ENCODE data around the gene CLDN6.

Gene CLDN6

DNA sequence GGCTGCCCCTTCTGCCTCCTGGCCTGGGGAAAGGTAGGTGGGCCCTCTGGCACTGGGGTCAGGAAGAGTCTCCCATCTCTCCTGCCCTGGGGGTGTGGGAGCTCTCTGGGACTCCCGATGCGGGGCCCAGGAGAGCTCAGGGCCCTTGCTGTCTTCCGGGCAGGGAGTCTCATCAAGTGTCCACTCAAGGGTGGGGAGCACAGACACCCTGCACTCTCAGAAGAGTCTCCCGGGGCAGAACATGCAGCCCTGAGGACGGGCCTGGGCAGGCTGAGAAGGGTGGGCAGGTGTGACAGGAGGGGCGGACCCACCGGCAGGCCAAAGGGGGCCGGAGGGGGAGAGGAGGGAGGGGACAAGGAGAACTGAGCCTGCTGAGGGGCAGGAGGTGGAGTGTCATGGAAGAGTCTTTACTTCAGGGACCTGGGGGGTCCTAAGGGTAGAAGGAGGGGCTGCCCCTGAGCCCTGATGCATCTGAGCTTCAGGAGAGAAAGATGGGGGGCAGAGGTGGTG lies 29.3 kb downstream of the CLDN6 start:
- no peak for TF ChIP-seq TOX (CRISPR knock-in tag; IDR thresholded peaks at IDR 0.05; ENCODE audit: borderline replicate concordance)
- no peak for TF ChIP-seq ZNF8 (CRISPR knock-in tag; IDR thresholded peaks at IDR 0.05)
- no peak for TF ChIP-seq ARNTL (CRISPR knock-in tag; IDR thresholded peaks at IDR 0.05; ENCODE audit: borderline replicate concordance, low read depth)
- no peak for ATAC-seq

GRCh38 chr16:2987833-2988232 lies 30.1 kb downstream of the CLDN6 start:
- no peak for ATAC-seq
- TF ChIP-seq ARNTL (CRISPR knock-in tag; IDR thresholded peaks at IDR 0.05; ENCODE audit: borderline replicate concordance, low read depth) (no peak), ZNF8 (CRISPR knock-in tag; IDR thresholded peaks at IDR 0.05) (no peak)
- TF ChIP-seq, protein P1, sequence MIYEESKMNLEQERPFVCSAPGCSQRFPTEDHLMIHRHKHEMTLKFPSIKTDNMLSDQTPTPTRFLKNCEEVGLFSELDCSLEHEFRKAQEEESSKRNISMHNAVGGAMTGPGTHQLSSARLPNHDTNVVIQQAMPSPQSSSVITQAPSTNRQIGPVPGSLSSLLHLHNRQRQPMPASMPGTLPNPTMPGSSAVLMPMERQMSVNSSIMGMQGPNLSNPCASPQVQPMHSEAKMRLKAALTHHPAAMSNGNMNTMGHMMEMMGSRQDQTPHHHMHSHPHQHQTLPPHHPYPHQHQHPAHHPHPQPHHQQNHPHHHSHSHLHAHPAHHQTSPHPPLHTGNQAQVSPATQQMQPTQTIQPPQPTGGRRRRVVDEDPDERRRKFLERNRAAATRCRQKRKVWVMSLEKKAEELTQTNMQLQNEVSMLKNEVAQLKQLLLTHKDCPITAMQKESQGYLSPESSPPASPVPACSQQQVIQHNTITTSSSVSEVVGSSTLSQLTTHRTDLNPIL (CRISPR knock-in tag; IDR thresholded peaks at IDR 0.05; ENCODE audit: low read depth): no peak

DNA sequence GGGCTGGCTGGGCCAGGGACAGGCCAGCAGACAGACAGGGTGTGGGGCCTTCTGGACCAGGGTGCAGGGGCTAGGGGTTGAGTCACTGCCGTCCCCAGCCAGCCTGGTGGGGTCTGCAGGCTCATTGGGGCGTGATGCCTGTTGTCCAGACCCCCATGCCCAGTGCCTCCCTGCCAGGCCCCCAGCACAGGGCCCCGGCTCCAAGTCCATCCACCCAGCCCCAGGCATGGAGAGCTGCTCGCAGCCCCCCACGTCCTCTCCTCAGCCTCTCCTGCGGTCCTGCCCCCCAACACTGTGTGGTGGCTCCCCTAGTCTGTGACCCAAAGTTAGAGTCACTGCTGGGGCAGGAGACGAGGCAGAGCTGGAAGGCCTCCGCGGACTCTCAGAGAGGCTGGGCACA lies 30.7 kb downstream of the CLDN6 start:
- ATAC-seq: no peak
- TF ChIP-seq ARNTL (CRISPR knock-in tag; IDR thresholded peaks at IDR 0.05; ENCODE audit: borderline replicate concordance, low read depth): no peak
- no peak for TF ChIP-seq ZNF565 (CRISPR knock-in tag; conservative IDR thresholded peaks at IDR 0.05; ENCODE audit: low read depth)
- TF ChIP-seq ZC3H10 (CRISPR knock-in tag; IDR thresholded peaks at IDR 0.05): no peak
- TF ChIP-seq RARB (CRISPR knock-in tag; IDR thresholded peaks at IDR 0.05): no peak
- TF ChIP-seq ZFP30 (CRISPR knock-in tag; IDR thresholded peaks at IDR 0.05): no peak
- TF ChIP-seq ZNF70 (CRISPR knock-in tag; IDR thresholded peaks at IDR 0.05): no peak
- TF ChIP-seq CSDC2 (CRISPR knock-in tag; IDR thresholded peaks at IDR 0.05): no peak
- TF ChIP-seq, protein P2, sequence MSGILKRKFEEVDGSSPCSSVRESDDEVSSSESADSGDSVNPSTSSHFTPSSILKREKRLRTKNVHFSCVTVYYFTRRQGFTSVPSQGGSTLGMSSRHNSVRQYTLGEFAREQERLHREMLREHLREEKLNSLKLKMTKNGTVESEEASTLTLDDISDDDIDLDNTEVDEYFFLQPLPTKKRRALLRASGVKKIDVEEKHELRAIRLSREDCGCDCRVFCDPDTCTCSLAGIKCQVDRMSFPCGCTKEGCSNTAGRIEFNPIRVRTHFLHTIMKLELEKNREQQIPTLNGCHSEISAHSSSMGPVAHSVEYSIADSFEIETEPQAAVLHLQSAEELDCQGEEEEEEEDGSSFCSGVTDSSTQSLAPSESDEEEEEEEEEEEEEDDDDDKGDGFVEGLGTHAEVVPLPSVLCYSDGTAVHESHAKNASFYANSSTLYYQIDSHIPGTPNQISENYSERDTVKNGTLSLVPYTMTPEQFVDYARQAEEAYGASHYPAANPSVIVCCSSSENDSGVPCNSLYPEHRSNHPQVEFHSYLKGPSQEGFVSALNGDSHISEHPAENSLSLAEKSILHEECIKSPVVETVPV (CRISPR knock-in tag; IDR thresholded peaks at IDR 0.05): no peak
- TF ChIP-seq SNAI2 (CRISPR knock-in tag; IDR thresholded peaks at IDR 0.05): no peak
- no peak for TF ChIP-seq ZNF8 (CRISPR knock-in tag; IDR thresholded peaks at IDR 0.05)
- TF ChIP-seq PATZ1 (CRISPR knock-in tag; IDR thresholded peaks at IDR 0.05; ENCODE audit: borderline replicate concordance): no peak
- TF ChIP-seq ISL1 (CRISPR knock-in tag; IDR thresholded peaks at IDR 0.05): no peak
- TF ChIP-seq BACH2 (CRISPR knock-in tag; IDR thresholded peaks at IDR 0.05; ENCODE audit: borderline replicate concordance): no peak
- TF ChIP-seq TCF4 (CRISPR knock-in tag; IDR thresholded peaks at IDR 0.05; ENCODE audit: borderline replicate concordance): no peak
- TF ChIP-seq, protein P1 (CRISPR knock-in tag; IDR thresholded peaks at IDR 0.05; ENCODE audit: low read depth): no peak
- TF ChIP-seq GLIS3 (CRISPR knock-in tag; IDR thresholded peaks at IDR 0.05): no peak
- no peak for TF ChIP-seq TSHZ2 (CRISPR knock-in tag; IDR thresholded peaks at IDR 0.05)
- TF ChIP-seq OSR1 (CRISPR knock-in tag; IDR thresholded peaks at IDR 0.05): no peak
- no peak for TF ChIP-seq ZFP3 (CRISPR knock-in tag; IDR thresholded peaks at IDR 0.05)
- no peak for TF ChIP-seq POU6F1 (CRISPR knock-in tag; IDR thresholded peaks at IDR 0.05; ENCODE audit: borderline replicate concordance, low read depth)
